Measurements from ENCODE around the gene KLK15. TPM values are rescaled to one million over a fixed set of nuclear protein-coding genes. Genes with fewer than 3 reads are reported as not detected.

Gene KLK15
- polyA plus RNA-seq, 1 donor from 2014 or later: not detected

- Histone ChIP-seq H3K27me3 (ENCODE audit: insufficient read depth, low read depth, low read length) (no peaks in the 10 kb centered on the region), H3K79me2 (replicated peaks; ENCODE audit: insufficient read depth, low read length) (no peaks in the 10 kb centered on the region), H3F3A (ENCODE audit: insufficient read depth, low read length, poor library complexity, severe bottlenecking) (no peaks in the 10 kb centered on the region), H3K36me3 (ENCODE audit: insufficient read depth, low read length) (no peaks in the 10 kb centered on the region), H3K9me2 (ENCODE audit: insufficient read depth, low read length) (no peaks in the 10 kb centered on the region), H3K27ac (ENCODE audit: low read length) (no peak overlapping the region), H3K9ac (ENCODE audit: low read length) (no peak overlapping the region), H3K4me3 (ENCODE audit: low read length) (no peak overlapping the region), H3K4me2 (ENCODE audit: low read length) (no peak overlapping the region), H2AFZ (ENCODE audit: low read depth, low read length) (no peak overlapping the region), H4K20me1 (ENCODE audit: insufficient read depth) (no peaks in the 10 kb centered on the region), H3K9me3 (ENCODE audit: low read length) (no peaks in the 10 kb centered on the region)
- TF ChIP-seq CTCF (IDR thresholded peaks at IDR 0.05; ENCODE audit: poor library complexity, severe bottlenecking) (no peak), MXI1 (conservative IDR thresholded peaks at IDR 0.05; ENCODE audit: poor library complexity, severe bottlenecking) (no peak), EZH2 (IDR thresholded peaks at IDR 0.05; ENCODE audit: borderline replicate concordance, insufficient read depth, low read length, poor library complexity, severe bottlenecking) (no peak), SMC3 (conservative IDR thresholded peaks at IDR 0.05; ENCODE audit: poor library complexity) (no peak), RAD21 (conservative IDR thresholded peaks at IDR 0.05) (no peak), POLR2AphosphoS5 (IDR thresholded peaks at IDR 0.05) (no peak), REST (IDR thresholded peaks at IDR 0.05; ENCODE audit: borderline replicate concordance) (no peak), TAF1 (IDR thresholded peaks at IDR 0.05; ENCODE audit: low read depth) (no peak), EP300 (conservative IDR thresholded peaks at IDR 0.05; ENCODE audit: poor library complexity, severe bottlenecking) (no peak)
These were observed 18.2 kb upstream of the KLK15 start for GRCh38 chr19:50851620-50852019.

GRCh38 chr19:50850738-50851137 is 17.4 kb upstream of the KLK15 start:
- Histone ChIP-seq H3K4me2 (ENCODE audit: low read length) (no peak overlapping the region), H3F3A (ENCODE audit: insufficient read depth, low read length, poor library complexity, severe bottlenecking) (no peaks in the 10 kb centered on the region), H2AFZ (ENCODE audit: low read depth, low read length) (no peak overlapping the region), H3K79me2 (replicated peaks; ENCODE audit: insufficient read depth, low read length) (no peaks in the 10 kb centered on the region), H3K36me3 (ENCODE audit: insufficient read depth, low read length) (no peaks in the 10 kb centered on the region), H3K27ac (ENCODE audit: low read length) (no peak overlapping the region), H3K27me3 (ENCODE audit: insufficient read depth, low read depth, low read length) (no peaks in the 10 kb centered on the region), H4K20me1 (ENCODE audit: insufficient read depth) (no peaks in the 10 kb centered on the region), H3K9me2 (ENCODE audit: insufficient read depth, low read length) (no peaks in the 10 kb centered on the region), H3K4me3 (ENCODE audit: low read length) (no peak overlapping the region), H3K9me3 (ENCODE audit: low read length) (no peaks in the 10 kb centered on the region), H3K9ac (ENCODE audit: low read length) (no peak overlapping the region)
- no peak for TF ChIP-seq MXI1 (conservative IDR thresholded peaks at IDR 0.05; ENCODE audit: poor library complexity, severe bottlenecking)
- TF ChIP-seq TAF1 (IDR thresholded peaks at IDR 0.05; ENCODE audit: low read depth): no peak
- no peak for TF ChIP-seq CTCF (IDR thresholded peaks at IDR 0.05; ENCODE audit: poor library complexity, severe bottlenecking)
- no peak for TF ChIP-seq RAD21 (conservative IDR thresholded peaks at IDR 0.05)

All from neural cell (in vitro differentiated cells).